Measurements from ENCODE around the gene SLU7.

GRCh38 chr5:160452036-160452435 lies 33.2 kb upstream of the SLU7 start:
- TF ChIP-seq POLR2A (IDR thresholded peaks at IDR 0.05) = no peak
- no peak for TF ChIP-seq CTCF (IDR thresholded peaks at IDR 0.05)
- TF ChIP-seq POLR2AphosphoS5 (IDR thresholded peaks at IDR 0.05) = no peak
